ENCODE measurements around the gene SV2A.
"Not testable (repeated sequence)": the region's sequence is repeated elsewhere in the genome, so short reads cannot be mapped to it uniquely, and the experiment has no call there.

Gene SV2A

GRCh38 chr1:149885339-149886120 lies 32.1 kb downstream of the SV2A start:
- peak; percentile 60 for DNase-seq

GRCh38 chr1:149884433-149885338 lies 33.0 kb downstream of the SV2A start:
- DNase-seq: peak; percentile 22

- no peak for DNase-seq
These were observed 33.9 kb downstream of the SV2A start for GRCh38 chr1:149883598-149884247.

DNA sequence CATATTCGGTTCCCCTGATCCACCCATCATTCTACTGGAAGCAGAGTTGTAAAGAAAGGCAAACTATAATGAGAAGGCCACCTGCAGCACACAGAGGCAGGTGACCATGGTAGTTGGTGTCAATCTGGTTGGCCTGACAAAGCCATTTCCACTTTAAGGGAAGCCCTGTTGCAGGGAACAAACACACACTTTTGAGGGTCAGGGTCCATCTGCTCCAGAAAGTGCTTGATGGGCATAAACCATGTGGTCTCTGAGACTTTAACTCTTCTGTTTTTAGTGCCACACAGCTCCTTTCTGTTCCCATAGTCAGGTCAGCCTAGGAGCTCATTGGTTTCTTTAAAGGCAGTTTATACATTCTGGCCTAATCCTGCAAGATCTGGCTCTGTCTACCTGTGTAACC lies 35.8 kb downstream of the SV2A start:
- no peak for DNase-seq

- DNase-seq: no peak
These were observed 38.1 kb downstream of the SV2A start for GRCh38 chr1:149879556-149879955.

DNA sequence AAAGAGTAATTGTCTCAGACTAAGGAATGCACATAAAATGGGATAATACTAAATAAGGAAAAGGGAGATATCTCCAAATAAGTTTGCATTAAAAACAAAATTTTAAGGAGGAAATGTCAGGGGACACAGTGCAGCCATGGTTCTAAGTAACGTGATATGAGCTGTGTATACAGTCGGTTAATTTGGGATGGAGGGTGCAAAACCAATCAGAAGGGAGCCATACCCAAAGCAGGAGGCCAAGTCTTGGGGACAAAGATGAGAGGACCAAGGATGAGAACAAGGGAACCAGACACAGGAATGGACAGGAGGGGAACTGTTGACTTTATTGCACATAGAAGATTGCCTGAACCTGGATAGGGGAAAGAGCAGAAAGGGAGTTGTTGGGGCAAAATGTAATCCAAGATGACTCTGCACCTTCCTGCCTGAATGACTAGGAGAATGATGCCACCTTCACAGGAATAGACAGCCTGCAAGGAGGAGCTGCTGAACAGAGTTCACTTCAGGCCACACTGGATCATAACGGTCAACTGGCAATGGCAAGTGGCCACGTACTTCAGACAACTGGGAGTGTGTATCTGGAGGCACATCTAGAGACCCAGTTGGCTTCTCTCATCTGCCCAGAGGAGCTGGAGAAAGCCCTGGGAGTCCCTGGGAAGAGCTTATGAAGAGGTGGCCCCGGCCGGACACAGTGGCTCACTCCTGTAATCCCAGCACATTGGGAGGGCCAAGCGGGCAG lies 40.3 kb downstream of the SV2A start:
- DNase-seq: no peak

- DNase-seq: not testable (repeated sequence)
These were observed 44.6 kb downstream of the SV2A start for GRCh38 chr1:149873060-149873459.

DNA sequence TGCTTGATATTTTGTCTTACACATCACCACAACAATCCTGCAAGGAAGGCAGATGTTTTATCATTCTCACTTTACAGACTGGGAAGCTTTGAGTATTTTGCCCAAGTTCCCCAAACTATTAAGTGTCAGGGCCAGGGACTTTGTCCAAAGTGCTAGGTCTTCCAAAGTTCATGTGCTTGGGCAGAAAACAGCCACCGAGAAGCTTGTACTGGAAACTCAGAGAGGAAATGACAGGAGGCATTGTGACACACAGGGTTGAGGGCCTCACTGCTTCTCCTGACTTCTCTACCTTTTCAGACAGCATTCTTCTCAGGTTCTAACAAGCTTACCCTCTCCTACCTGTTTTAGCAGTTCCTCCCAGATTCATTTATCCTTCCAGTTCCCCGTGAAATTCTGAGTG lies 50.8 kb downstream of the SV2A start:
- not testable (repeated sequence) for DNase-seq

DNA sequence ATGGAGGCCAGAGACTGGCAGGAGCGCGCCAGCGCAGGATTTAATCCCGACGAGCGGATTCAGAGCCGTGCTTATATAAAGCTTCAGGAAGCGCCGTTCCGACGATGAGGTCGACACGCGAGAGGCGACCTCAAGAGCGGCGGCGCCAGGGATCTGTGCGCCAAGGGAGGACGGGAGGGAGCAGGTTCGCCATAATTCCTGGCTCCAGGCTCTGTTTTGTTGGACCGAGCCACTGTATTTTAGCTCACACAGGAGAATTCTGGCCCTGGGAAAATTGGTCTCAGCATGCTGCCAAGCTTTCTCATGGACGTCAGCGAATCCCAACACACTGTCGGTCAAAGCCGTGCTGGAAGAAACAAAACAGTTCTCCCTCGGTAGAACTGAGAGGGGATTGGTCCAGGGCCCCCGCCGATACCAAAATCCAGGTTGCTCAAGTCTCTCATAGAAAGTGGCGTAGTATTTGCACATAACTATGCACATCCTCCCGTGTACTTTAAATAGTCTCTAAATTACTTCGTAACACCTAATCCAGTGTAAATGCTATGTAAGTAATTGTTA lies 56.1 kb downstream of the SV2A start:
- DNase-seq: not testable (repeated sequence)

DNA sequence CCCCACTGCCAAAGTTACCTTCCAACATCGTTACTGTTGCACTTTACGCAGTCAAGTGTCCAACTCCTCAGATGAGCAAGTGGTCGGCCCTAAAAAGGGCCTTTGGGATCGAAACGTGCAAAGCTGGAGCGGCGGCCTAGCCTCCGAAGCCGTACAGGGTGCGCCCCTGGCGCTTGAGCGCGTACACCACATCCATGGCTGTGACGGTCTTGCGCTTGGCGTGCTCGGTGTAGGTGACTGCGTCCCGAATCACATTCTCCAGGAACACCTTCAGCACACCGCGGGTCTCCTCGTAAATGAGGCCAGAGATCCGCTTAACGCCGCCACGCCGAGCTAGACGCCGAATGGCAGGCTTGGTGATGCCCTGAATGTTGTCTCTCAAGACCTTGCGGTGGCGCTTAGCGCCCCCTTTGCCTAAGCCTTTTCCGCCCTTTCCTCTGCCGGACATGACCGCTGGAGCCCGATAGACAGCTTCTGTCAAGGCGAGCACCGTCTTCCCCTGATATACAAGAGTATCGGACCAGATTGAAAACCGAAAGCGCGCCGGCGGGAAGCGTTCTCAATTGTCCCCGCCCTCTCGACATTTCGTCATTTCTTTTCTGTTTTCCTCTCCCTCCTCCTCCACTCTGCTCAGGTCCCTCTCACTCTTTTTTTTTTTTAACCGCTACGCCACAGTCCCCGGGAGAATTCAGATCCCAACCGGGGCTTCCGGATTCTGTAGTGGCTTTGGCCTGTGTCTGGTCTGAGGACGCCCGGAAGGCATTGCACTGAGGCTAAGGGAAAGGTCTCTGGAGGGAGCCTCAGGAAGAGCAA lies 56.8 kb downstream of the SV2A start:
- not testable (repeated sequence) for DNase-seq

DNA sequence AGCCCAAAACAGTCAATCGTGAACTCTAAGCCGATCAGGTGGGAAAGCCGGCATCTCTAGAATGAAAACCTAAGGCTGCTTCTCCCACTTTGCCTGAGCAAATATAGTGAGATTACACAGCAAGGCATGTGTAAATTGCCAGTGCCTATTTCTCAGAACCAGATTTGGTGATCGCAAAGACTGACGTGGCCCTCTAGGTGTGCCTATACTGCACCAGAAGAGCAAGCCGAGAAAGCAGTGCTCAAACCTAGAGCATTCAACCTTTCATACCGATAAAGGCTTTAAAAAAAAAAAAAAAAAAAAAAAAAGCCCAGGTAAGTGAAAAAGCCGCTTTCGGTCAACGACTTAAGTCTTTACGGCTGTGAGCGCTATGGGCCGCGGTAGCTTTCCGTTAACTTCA lies 57.4 kb downstream of the SV2A start:
- not testable (repeated sequence) for DNase-seq
